Activated naive CD8-positive, alpha-beta T cell treated with anti-CD3 and anti-CD28 coated beads, Interleukin-2, amount 10 ng/mL, durations not matched to agents 7 days and 5 days (primary cell): ENCODE data around the gene FUT6. TPM values are rescaled to one million over a fixed set of nuclear protein-coding genes. Genes with fewer than 3 reads are reported as not detected.
A peak's percentile ranks its signal among the peaks of the same experiment; 100 is the strongest.

Source experiments
- ATAC-seq: fragments of 150-1000 bp; cut with Tn5 transposase; one replicate; pipeline ENCODE4 v1.10.0; 2021; ENCODE audit warnings: low read depth, moderate library complexity
- POLR2A ChIA-PET: fragments of 350-600 bp; sonication (Branson Sonifier 250); formaldehyde crosslinking; loops from one replicate; lab custom pipeline; 2021; ENCODE audit warnings: antibody characterized with exemption; lab: Charles Lee
- DNase-seq: peaks from one replicate; pipeline ENCODE4 v3.0.0; 2021
- H3K27ac Mint-ChIP-seq: one replicate; pipeline ENCODE4 v1.8.0; 2022; ENCODE audit warnings: mild to moderate bottlenecking, mixed read lengths
- H3K27me3 Mint-ChIP-seq: one replicate; pipeline ENCODE4 v1.8.0; 2022; ENCODE audit warnings: mild to moderate bottlenecking, moderate library complexity, mixed read lengths
- H3K36me3 Mint-ChIP-seq: one replicate; pipeline ENCODE4 v1.8.0; 2021; ENCODE audit warnings: mild to moderate bottlenecking, mixed read lengths
- H3K4me1 Mint-ChIP-seq: one replicate; pipeline ENCODE4 v1.8.0; 2021; ENCODE audit warnings: mixed read lengths
- H3K4me3 Mint-ChIP-seq: one replicate; pipeline ENCODE4 v1.8.0; 2022; ENCODE audit warnings: mild to moderate bottlenecking, moderate library complexity, mixed read lengths
- H3K9me3 Mint-ChIP-seq: one replicate; pipeline ENCODE4 v1.8.0; 2021; ENCODE audit warnings: mixed read lengths
- total RNA-seq, 2 experiments: library from RNA; stranded (reverse); gene quantifications; one replicate each; pipeline ENCODE4 v1.2.3, GENCODE V29; 2021

The FUT6 gene
- total RNA-seq, 2 experiments from 2014 or later: 0.75 to 0.91 TPM

DNA sequence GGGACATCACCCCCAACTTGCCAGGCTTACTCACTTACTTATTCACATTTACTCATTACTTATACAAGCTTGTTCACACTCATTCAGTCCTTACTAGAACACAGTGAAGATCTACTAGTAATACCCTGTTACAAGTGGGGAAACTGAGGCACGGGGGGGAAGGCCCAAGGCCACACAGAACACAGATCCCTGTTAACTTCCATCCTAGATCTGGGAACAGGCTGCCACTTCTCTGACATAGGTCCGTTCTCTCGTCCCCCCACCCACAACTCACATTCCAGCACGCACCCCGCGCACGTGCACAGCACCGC is 36.1 kb downstream of the FUT6 start:
- peaks cover 21% of the 10 kb centered on the region for H3K4me1 Mint-ChIP-seq
- DNase-seq (no peak), ATAC-seq (no peak)
- POLR2A ChIA-PET: interaction anchor here (0.7 to 1.5 kb wide), 9 partner anchors 10 to 219 kb away, joined by 3 to 25 read pairs (median 4); partner anchors contain the start of genes DUS3L and NDUFA11
- no peaks in the 10 kb centered on the region for H3K36me3 Mint-ChIP-seq
- peak overlapping the region; percentile 82 for H3K4me3 Mint-ChIP-seq
- peaks cover 44% of the 10 kb centered on the region for H3K27me3 Mint-ChIP-seq
- no peaks in the 10 kb centered on the region for H3K9me3 Mint-ChIP-seq
- peak overlapping the region; percentile 16 for H3K27ac Mint-ChIP-seq

DNA sequence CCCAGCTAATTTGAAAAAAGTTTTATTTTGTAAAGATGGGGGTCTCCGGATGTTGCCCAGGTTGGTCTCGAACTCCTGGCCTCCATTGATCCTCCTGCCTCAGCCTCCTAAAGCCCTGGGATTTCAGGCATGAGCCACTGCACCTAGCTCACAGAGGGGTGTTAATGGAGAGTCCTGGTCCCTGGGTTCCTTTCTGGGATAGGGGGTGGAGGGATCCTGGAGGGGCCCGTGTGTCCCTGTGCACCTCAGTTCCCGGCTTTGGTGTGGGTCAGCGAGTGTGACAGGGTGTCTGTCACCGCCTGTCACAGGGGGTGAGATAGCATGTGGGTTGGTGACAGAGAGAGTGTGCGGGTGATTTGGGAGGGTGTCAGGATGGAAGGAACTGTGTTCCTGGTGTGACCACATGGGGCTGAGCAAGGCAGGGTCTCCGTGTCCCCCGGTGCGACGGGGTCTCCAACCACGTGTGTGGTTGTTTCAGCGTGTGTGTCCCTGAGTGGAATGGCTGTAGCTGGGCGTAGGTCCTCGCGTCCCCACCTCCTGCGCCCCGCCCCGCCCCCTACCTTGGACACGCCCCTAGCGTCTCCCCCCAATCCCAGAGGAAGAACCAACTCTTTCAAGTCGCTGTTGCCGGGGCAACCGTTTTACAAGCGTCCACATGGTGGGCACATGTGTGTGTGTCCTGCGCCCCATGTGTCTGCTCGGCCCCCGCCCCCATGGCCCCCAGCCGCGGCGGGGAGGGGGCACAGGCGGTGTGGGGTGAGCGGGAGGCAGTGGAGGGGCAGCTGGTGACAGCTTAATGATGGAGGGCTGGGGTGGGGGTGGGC is 37.5 kb downstream of the FUT6 start:
- H3K9me3 Mint-ChIP-seq: no peaks in the 10 kb centered on the region
- peak overlapping the region; percentile 50 for H3K4me3 Mint-ChIP-seq
- peaks cover 41% of the 10 kb centered on the region for H3K27me3 Mint-ChIP-seq
- DNase-seq (no peak), ATAC-seq (no peak)
- POLR2A ChIA-PET: interaction anchor here (2.9 kb wide), 1 partner anchor 26 kb away, joined by 8 read pairs; no protein-coding TSS in a partner anchor
- H3K4me1 Mint-ChIP-seq: peaks cover 21% of the 10 kb centered on the region
- no peaks in the 10 kb centered on the region for H3K36me3 Mint-ChIP-seq
- H3K27ac Mint-ChIP-seq: peak overlapping the region; percentile 28

DNA sequence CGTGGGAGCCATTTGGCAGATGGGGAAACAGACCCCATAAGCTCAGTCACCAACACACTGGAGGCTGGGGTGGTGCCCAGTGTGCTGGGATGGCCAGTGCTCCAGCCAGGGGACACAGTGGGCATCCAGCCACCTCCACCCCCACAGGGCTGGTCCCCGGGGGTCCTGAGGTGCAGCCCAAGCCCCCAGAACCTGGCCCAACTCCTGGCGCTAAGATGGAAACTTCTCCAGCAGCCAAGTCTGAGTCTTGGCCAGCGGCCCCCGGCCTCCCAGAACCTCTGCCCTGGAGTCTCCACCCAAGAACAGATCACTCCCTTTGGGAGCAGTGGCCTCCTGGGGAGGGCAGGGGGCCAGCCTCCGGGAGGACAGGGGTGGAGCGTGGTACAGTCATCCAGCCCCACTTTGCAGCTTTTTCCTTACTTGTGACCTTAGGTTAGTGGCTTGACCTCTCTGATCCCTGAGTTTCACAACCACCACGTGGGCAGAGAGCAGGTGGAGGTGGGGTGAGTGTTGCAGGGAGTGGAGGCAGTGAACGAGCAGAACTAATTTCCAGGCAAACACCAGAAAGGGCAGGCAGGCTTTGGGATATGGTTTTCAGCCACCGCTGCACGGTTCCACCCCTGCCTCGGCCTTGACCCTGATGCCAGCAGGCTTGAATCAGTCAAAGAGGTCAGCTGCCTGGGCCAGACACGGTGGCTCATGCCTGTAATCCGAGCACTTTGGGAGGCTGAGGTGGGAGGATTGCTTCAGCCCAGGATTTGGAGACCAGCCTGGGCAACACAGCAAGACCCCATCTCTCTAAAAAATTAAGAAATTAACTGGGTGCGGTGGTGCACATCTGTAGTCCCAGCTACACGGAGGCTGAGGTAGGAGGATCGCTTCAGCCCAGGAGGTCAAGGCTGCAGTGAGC is 38.9 kb downstream of the FUT6 start:
- H3K4me3 Mint-ChIP-seq: no peak overlapping the region
- no peak overlapping the region for H3K27ac Mint-ChIP-seq
- no peaks in the 10 kb centered on the region for H3K36me3 Mint-ChIP-seq
- H3K4me1 Mint-ChIP-seq: peaks cover 21% of the 10 kb centered on the region
- H3K9me3 Mint-ChIP-seq: no peaks in the 10 kb centered on the region
- ATAC-seq (no peak), DNase-seq (no peak)
- POLR2A ChIA-PET: interaction anchor here (2.9 kb wide), 1 partner anchor 28 kb away, joined by 8 read pairs; no protein-coding TSS in a partner anchor
- peaks cover 29% of the 10 kb centered on the region for H3K27me3 Mint-ChIP-seq

DNA sequence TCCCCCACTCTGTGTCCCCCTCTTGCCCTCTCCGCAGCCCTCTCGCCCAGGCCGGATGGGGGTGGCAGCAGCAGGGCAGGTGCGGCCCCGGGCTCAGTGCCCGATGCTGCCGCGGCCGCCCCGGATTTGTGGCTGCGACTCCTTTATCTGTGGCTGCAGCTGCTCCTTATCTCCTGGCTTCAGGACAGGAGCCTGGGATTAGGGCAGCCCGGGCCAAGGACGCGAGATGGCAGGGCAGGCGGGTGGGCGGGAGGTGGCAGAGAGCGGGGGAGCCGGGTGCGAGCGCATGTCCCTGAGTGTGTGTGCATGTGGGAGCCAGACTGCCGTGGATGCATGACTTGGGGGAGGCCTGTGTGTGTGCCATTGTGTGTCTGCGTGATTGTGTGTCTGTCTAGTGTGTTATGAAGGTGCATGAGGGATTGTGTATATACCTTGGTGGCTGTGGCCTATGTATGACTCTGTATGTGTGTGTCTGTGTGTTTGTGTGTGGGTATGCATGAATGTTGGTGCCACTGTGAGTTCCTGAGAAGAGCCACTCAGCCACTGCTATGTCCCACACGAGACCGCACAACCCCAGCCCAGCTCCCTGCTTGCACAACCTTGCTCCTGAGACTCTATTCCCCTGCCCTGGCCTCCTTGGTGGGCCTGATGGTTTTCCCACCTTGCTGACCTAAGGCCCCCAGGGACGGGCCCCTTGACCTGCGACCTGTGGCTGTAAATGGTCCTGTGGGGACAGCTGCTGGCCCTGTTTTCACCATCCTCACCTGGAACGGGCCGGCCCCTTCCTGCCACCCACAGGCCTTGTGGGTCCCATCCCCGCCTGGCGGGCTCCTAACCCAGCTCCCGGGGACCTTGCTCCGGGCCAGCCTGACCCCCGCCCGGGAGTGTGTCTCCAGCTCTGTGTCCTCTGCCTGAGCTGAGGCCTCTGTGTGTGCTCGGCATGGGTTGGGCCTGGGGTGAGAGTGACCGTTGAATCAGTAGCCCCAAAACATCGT is 40.0 kb downstream of the FUT6 start:
- POLR2A ChIA-PET: interaction anchor here (2.9 kb wide), 1 partner anchor 29 kb away, joined by 8 read pairs; no protein-coding TSS in a partner anchor
- Mint-ChIP-seq H3K9me3 (no peaks in the 10 kb centered on the region), H3K27me3 (peaks cover 25% of the 10 kb centered on the region), H3K27ac (no peak overlapping the region), H3K4me3 (no peak overlapping the region), H3K36me3 (no peaks in the 10 kb centered on the region), H3K4me1 (peaks cover 20% of the 10 kb centered on the region)
- DNase-seq (no peak), ATAC-seq (no peak)

DNA sequence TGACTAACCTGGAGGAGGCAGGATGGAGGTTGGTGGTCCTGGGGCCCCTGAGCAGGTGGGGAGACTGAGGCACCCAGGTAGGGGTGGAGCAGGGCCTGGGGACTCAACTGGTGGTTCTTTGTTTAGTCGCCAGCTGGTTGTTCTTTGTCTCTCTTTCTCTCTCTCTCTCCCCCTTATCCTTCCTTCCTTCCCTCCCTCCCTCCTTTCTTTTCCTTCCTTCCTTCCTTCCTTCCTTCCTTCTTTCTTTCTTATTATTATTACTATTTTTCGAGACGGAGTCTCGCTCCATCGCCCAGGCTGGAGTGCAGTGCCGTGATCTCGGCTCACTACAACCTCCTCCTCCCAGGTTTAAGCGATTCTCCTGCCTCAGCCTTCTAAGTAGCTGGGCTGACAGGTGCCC is 41.3 kb downstream of the FUT6 start:
- Mint-ChIP-seq H3K4me3 (no peak overlapping the region), H3K9me3 (no peaks in the 10 kb centered on the region), H3K36me3 (no peaks in the 10 kb centered on the region), H3K27ac (no peak overlapping the region), H3K27me3 (peaks cover 19% of the 10 kb centered on the region), H3K4me1 (peaks cover 10% of the 10 kb centered on the region)
- ATAC-seq (no peak), DNase-seq (no peak)
- POLR2A ChIA-PET: no interaction called here

DNA sequence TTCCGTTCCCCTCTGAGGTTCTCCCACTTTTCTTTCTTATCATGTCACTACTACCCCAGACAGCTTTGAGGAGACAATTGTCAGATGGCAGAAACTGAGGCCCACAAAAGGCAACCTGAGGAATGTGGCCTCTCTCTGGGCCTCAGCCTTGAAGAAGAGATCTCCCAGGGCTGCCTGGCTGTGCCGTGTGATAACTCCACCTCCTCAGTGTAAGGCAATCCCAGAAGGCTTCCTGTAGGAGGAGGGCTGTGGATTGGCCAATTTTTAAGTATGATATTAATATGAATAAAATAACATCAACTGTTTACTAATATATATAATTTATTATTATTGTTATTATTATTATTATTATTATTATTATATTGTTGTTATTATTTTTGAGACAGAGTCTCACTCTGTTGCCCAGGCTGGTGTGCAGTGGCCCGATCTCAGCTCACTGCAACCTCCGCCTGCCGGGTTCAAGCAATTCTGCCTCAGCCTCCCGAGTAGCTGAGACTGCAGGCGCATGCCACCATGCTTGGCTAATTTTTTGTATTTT is 44.1 kb downstream of the FUT6 start:
- no peaks in the 10 kb centered on the region for H3K36me3 Mint-ChIP-seq
- no peak for DNase-seq
- no peaks in the 10 kb centered on the region for H3K9me3 Mint-ChIP-seq
- peaks cover 7% of the 10 kb centered on the region for H3K4me1 Mint-ChIP-seq
- H3K4me3 Mint-ChIP-seq: no peak overlapping the region
- no peak for ATAC-seq
- peaks cover 12% of the 10 kb centered on the region for H3K27me3 Mint-ChIP-seq
- no peak overlapping the region for H3K27ac Mint-ChIP-seq
- POLR2A ChIA-PET: interaction anchor here (1.0 kb wide), 1 partner anchor 9 kb away, joined by 3 read pairs; no protein-coding TSS in a partner anchor

DNA sequence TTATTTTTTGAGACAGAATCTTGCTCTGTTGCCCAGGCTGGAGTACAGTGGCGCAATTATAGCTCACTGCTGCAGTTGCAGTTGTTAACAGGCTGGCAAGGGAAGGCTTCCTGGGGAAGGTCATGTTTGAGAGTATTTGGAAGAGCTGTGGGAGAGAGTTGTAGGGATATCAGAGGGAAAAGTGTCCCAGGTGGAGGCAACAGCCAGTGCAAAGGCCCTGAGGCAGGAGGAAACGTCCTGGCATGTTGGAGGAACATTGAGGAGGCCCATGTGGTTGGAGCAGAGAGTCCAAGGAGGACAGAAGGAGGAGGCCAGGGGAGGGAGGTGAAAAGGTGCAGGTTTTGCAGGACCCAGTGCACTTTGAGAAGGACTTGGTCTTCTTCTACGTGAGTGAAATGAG is 46.3 kb downstream of the FUT6 start:
- H3K4me1 Mint-ChIP-seq: peaks cover 5% of the 10 kb centered on the region
- ATAC-seq (no peak), DNase-seq (no peak)
- no peaks in the 10 kb centered on the region for H3K9me3 Mint-ChIP-seq
- no peaks in the 10 kb centered on the region for H3K27me3 Mint-ChIP-seq
- POLR2A ChIA-PET: interaction anchor here (0.9 to 1.7 kb wide), 2 partner anchors 11 to 111 kb away, joined by 3 to 4 read pairs; no protein-coding TSS in a partner anchor
- H3K4me3 Mint-ChIP-seq: no peak overlapping the region
- H3K36me3 Mint-ChIP-seq: peaks cover 6% of the 10 kb centered on the region
- no peak overlapping the region for H3K27ac Mint-ChIP-seq

DNA sequence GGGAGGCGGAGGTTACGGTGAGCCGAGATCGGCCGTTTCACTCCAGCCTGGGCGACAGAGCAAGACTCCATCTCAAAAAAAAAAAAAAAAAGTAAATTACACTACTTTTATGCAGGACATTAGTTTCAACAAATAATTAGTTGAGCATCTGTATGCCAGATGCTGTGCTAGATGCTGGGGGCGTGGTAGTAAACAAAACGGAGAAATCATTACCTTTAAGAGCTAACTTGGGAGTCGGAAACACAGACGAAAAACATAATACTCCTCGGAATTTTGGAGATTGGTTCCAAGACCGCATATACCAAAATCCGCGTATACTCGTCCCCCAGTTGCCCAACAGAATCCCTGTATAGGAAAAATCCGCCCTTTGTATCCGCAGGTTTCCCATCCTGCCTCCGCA is 47.3 kb downstream of the FUT6 start:
- Mint-ChIP-seq H3K4me3 (no peak overlapping the region), H3K9me3 (no peaks in the 10 kb centered on the region), H3K36me3 (peaks cover 6% of the 10 kb centered on the region), H3K27ac (no peak overlapping the region), H3K4me1 (peaks cover 5% of the 10 kb centered on the region), H3K27me3 (no peaks in the 10 kb centered on the region)
- POLR2A ChIA-PET: interaction anchor here (1.7 to 2.4 kb wide), 2 partner anchors 12 to 36 kb away, joined by 4 to 10 read pairs; no protein-coding TSS in a partner anchor
- ATAC-seq (no peak), DNase-seq (no peak)

DNA sequence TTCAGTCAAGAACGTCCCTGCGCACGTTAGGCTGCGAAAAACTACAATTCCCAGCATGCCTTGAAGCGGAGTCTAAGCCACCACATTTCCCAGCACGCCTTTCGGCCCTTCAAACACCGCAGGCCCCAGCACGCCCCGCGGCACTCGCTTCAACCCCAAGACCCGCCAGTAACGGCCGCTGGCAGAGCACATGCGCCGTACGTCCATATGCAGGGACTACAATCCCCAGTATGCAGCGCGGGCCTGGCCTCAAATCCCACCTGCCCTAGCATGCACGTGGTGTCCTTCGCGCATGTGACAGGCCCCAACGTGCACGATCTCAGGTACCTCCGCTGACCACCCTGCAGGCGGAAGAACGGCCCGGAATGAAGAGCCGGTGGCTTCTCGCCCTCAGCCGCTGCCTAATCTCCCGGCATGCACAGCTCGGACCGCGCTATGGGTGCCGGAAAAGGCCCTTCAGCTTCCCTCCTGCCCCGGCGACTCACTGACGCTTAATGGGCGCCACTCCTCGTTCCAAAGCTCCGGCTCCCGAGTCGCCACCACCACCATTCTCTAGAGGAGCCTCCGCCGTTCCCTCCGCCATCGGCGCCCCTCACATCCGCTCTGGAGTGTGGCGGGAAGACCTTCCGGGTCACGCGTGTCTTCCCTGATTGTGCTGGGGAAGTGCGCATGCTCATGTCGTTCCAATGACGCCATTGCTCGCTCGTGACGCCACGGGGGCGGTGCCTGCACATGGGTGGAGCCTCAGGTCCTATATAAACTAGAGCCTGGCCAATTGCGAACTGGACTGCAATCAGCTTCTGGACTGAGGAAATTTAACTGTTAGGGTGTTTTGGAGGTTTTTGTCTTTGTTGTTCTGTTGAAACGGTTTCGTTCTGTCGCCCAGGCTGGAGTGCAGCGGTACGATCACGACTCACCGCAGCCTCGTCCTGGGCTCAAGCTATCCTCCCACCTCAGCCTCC is 48.7 kb downstream of the FUT6 start, which contains the start of gene DUS3L:
Gene DUS3L (minus strand): TSS at position 605 of the 962 bp plus-strand sequence. CDS start 22 bp downstream, at position 583.
- Mint-ChIP-seq H3K4me3 (peak within 1 kb of the TSS; percentile 94), H3K4me1 (peaks cover 5% of the 10 kb centered on the region), H3K27ac (peak within 1 kb of the TSS; percentile 100), H3K27me3 (no peaks in the 10 kb centered on the region), H3K36me3 (peaks cover 8% of the 10 kb centered on the region), H3K9me3 (no peaks in the 10 kb centered on the region)
- ATAC-seq: peak; percentile 97
- peak; percentile 96 for DNase-seq
- POLR2A ChIA-PET: interaction anchor here (0.6 to 2.4 kb wide), 6 partner anchors 13 to 113 kb away, joined by 3 to 15 read pairs (median 4); partner anchors contain the start of genes CATSPERD and LONP1

DNA sequence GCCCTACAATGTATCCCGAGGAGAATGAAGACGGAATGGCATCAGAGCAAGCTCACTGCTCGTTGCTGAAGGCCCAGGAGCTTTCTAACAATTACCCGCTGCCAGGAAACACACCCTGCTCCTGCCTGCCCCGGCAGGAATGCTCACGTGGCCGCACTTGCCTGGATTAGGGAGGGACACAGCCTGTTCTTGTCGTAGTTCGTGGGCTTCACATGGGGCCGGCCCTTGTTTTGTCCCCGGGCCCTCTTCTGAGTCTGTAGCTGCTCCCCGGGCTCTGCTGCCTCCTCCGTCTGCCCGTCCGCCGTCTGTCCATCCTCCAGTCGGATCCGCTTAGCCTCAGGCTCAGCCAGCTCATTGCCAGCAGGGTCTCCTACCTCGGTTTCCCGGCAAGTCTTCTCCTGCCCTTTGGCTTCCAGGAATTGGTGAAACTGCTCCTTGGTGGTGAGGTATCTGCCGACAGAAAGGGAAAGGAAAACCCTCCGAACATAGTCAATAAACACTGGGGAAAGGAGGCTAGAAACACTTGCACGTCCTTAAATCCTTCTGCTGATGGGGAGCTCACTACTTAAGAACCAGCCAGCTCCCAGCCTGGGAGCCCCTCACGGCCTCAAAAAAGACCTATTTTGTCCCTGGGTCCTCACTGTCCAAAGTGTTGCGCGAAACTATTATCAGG is 49.5 kb downstream of the FUT6 start:
- Mint-ChIP-seq H3K4me3 (peak overlapping the region; percentile 94), H3K9me3 (no peaks in the 10 kb centered on the region), H3K36me3 (peaks cover 8% of the 10 kb centered on the region), H3K4me1 (peaks cover 5% of the 10 kb centered on the region), H3K27me3 (no peaks in the 10 kb centered on the region), H3K27ac (peak overlapping the region; percentile 100)
- POLR2A ChIA-PET: interaction anchor here (0.8 to 2.4 kb wide), 5 partner anchors 14 to 114 kb away, joined by 4 to 15 read pairs (median 5); partner anchors contain the start of genes CATSPERD and LONP1
- DNase-seq (no peak), ATAC-seq (no peak)
